HG03521 (cell line): ENCODE results near the gene TMEM204.

ENCODE experiments used
- ATAC-seq: cut with Tn5 transposase; IDR thresholded peaks from one replicate; pipeline ENCODE4 v1.9.1; 2021; ENCODE audit warnings: mild to moderate bottlenecking, moderate library complexity; ENCODE audit not compliant: unreplicated experiment

Gene TMEM204

DNA sequence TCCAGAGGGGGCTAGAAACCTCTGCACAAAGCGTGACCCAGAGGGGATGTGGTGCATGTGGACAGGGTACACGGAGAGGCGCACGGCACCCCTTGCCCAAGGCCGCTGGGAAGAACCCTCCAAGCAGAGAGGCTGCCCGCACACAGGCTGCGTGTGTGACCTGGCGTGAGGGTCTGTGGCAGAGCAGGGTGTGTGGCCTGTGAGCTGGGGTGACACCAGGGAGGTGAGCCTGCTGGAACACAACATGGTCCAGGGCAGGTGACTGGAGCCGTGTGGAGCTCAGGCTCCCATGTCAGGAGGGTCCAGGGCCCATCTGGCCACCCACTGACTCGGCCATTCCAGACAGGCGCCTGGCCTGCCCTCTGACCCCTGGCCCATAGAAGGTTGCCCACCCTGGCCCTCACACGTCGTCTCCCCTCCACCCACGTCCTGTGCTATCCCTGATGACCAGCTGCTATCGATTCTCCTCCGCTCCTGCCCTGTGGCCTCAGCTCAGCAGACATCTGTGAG, 14.8 kb upstream of the TMEM204 start:
- no peak for ATAC-seq

DNA sequence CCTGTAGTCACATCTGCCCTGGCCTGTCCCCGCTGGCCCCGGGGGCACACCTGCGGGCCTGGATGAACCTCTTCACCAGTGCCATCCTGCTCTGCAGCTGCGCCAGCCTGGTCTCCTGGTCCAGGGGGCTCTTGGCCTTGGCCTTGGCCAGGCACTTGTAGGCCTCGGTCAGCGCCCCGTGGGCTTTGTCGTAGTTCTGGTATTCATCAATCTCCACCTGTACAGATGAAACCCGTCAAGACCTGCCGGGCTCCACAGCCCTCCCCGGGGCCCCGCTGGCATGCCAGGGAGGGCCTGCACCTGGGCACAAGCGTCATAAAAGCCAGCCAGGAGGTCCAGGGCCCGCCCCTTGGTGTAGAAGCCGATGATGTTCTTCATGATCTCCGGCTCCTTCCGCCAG, 13.6 kb upstream of the TMEM204 start:
- ATAC-seq = no peak

DNA sequence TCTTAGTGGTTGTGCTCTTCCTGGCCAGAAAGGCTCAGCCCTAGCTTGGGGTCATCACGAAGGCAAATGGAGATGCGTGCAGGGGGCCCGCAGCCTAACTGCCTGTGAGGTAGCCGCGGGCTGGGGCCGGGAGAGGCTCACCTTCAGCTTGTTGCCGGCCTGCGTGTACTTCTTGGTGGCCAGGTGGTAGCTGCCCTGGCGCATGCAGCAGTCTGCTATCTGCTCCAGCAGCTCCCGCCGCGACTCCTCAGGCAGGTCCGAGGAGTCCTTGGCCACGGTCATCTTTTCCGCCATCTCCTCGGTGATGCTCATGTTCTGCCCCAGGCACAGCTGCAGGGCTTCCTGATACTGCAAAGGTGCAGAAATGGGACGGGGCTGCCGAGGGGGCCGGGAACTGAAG, 13.0 kb upstream of the TMEM204 start:
- ATAC-seq = no peak

DNA sequence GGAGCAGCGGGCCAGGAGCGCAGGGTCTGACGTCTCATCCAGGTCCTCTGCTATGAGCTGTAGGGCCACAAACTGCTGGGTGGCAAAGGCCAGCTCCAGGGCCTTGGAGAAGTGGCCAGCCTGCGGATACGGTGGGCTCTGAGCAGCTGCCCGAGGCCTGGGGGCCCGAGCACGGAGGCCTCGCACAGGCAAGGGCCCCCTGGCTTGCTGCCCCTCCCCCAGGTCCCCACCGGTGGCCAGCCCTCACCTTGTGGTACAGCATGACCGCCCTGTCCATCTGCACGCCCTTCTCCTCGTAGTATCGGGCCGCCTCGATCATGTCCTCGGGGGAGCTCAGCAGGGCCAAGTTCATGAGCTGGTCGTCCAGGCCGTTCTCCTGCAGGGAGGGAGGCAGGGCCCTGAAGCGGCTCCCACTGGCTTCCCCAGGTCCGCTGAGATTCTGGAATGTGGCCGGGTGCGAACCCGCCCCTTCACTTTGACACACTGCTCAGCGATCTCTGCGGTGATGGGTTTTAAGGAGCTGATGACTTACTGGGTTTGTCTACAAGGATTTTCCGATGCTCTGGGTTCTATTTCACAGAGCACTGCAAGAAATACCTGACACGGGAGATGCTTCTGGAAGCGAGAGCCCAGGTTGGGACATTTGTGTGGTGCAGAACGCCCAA, 9.8 kb upstream of the TMEM204 start:
- no peak for ATAC-seq

DNA sequence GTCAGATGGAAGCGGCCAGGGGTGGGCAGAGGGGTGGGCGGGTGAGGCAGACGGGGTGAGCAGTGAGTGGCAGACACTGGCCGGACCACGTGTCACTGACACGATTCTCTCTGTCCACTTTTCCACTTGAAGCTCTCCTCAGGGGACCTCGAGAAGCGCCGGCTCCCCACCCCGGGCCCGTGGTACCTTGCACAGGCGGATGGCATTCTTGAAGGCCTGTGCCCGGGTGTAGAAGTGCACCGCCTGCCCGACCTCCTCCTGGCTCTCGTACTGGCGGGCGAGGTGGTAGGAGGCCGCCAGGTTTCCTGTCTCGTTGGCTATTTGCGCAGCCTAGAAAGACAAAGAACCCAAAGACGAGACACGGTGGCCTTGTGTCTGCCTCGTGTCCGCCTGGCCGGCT, 9.1 kb upstream of the TMEM204 start:
- ATAC-seq = no peak

DNA sequence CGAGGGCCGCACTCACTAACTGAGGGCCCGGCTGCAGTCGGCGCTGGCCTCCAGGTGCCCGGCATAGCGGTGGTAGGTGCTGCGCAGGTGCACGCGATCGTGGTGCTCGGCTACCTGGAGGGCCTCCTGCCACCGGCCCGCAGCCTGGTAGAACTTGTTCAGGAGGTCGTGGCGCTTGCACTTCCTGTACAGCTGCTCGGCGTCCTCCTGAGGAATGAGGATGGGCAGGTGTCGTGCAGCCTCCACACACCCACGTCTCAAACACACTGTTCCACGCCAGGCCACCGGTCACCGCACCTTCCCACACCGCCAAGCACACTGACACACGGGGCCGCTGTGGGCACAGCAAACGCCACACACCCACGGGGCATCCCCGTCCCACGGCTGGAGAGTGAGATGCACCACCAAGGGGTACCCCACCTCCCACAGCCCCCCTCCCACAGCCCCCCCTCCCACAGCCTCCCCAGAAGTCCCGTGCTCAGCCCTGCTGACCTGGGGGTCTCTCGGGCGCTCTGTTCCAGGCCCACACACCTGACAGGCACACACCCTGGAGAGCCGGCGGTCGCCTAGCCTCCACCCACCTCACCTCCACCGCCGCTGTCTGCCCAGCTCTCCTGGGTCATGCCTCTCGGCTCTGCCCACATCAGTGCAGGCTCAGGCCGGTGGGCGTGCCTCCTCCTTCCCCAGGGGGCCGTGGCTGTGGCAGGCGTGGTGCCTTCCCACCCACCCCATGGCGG, 7.4 kb upstream of the TMEM204 start:
- no peak for ATAC-seq

DNA sequence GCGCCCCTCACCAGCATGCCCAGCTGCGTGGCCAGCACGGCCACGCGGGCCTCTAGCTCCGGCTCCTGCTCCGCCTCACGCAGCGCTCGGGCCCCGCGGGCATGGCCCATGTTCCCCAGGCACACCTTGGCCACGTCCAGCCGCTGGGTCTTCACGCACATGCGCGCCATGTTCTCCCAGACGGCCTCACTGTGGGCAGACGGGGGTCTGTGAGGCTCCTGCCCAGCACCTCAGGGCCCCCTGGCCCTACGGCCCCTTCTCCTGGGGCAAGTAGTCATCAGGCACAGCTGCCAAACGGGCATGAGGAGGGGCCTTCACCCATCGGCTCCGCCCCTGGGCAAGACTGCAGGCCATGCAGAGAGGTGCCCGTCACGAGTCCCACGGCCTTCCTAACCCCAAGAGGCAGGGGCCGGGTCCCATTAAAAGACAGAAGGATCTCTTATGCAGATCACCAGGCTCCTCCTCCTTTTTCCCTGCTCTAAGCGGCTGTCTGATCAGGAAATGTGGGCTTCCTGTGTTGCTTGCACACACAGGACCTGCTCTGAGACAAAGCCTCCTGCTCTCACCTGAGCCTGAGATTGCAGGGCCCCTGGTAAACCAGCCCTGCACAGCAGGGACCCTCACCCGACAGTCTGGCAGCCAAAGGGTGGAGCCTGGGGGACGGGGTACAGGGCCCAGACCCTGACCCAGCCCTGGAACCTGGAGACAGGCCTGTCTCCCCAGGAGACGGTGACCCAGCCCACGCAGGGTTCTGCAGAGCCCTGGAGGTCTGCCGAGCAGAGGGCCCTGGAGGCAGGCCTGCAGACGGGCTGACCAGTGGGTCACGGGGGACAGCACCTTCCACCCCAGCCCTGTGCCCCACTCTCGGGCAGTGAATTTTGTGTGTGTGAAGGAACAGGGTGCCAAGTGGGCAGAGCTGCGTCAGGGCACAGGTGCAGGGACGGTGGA, 6.6 kb upstream of the TMEM204 start:
- ATAC-seq = no peak

DNA sequence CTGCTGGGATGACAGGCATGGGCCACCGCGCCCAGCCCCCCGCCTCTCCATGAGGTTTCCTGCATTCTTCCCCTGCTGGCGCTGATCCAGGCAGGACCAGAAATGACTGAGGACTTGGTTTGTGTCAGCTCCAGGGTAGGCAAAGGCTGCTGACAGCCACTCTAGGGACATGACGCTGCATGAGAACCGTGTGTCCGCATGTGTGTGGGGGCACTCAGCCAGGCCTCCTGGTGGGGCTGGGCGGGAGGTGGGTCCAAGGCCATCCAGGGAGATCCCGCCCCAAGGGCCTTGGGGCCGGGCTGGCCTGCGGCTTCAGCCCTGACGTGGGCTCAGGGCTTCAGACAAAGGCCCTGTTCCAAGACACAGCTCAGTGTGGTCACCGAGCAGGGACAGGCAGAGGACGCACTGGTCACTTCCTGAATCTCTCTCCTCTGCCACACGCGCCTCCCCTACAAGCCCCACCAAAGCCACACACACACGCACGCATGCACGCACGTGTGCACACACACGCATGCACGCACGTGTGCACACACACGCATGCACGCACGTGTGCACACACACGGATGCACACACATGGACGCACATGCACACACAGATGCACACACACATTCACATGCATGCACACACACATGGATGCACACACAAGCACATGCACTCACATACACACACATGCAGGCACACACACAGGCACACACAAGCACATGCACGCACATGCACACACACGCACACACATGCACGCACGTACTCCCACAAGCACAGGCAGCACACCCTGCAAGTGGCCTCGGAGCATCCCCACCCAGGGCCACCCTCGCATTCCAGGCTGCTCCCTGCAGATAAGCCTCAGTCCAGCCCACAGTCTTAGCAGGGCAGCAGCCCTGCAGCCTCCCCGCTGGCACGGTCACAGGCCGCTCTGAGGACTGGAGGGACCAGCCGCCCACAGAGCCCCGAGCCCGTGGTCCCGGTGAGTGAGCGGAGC, 5.3 kb upstream of the TMEM204 start:
- ATAC-seq = no peak

DNA sequence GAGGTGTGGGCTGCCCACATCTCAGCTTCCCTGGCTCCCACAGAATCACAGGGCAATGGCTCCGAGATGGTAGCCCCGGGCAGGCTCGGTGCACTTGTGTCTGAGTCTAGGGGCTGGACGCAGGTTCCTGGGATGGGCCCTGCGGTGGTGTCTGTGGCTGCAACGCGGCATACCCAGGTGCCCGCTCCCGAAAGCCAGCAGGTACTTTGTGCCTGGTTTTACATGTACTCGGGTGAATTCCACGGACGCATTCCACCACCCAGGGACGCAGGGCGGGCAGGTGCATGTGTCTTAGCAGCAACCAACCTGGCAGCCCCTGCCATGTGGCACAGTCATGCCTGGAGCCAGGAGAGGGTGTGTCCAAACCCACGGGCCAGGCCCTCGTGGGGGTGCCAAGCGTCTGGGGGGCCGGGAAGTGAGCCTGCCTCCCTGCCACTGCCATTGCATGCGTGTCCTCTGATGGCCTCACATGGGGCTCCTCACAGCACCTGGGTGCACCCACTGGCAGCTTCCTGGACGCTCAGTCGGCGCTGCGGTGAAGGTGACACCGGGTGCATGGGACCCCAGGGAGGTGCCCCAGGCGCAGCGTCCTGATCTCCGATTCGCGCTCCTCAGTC, 4.4 kb upstream of the TMEM204 start:
- ATAC-seq = no peak

DNA sequence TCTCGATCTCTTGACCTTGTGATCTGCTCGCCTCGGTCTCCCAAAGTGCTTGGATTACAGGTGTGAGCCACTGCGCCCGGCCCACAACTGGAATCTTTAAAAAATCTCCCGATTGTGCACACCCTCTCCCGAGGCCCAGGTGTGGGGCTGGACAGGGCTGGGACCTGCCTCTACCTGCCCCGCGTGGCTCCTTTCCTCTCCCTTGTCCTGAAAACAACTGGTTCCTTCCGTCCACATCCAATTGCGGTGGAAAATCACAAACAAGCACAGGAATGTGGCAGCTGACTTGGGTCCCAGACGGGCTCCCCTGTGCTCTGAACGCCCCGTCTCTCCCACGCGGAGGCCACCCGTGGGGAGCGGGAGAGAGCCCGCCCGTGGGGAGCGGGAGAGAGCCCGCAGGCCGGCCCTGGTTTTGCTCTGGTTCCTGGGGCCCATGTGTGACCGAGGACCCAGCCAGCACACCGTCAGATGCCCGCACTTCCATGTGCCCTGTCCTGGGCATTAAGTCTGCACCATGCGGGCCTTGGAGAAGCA, 3.0 kb upstream of the TMEM204 start:
- ATAC-seq = no peak

DNA sequence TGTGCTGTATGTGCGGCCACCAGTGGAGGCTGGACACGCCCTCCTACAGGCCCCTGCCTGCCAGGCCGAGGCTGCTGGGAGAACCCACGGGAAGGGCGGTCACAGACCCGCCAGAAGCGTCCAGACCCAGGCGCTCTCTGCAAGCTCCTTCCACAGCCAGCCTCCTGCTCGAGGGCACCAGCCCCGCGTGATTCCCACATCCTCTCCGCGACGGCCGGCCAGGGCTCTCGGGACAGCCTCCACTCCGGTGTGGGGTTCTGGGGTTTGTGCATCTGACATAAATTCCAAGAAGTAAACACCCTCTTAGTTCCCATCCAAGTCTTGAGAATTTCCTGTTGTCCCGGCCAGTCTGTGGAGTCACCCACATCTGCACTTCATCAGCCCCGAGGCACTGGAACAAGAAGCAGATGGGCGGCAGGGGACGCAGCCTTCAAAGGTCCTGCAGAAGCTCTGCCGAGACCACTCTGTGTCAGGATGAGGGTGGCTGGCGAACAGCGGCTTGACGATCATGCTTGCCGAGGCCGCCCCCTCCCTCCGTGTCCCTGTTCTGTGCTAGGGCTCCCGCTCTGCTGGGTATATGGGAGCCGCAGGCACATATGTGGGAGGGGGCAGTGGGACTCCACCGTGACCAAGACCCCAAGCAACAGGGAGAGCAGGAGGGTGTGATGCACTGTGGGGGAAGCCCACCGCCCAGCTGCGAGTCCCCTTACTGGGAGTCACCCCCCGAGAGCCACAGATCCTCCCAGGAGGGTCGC, 2.4 kb upstream of the TMEM204 start:
- no peak for ATAC-seq

DNA sequence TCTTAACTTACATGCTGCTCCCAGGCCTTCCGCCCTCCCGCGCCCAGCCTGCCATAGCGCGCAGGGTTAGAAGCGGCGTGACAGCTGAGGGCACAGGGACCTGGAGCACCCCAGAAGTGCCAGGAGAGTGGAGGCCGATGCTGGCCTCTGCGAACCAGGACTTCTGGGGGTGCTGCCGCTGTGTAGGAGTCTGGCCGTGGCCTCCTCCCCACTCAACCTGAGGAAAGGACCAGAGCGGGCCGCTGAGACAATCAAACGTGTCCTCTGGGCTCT, 1.9 kb upstream of the TMEM204 start:
- no peak for ATAC-seq

DNA sequence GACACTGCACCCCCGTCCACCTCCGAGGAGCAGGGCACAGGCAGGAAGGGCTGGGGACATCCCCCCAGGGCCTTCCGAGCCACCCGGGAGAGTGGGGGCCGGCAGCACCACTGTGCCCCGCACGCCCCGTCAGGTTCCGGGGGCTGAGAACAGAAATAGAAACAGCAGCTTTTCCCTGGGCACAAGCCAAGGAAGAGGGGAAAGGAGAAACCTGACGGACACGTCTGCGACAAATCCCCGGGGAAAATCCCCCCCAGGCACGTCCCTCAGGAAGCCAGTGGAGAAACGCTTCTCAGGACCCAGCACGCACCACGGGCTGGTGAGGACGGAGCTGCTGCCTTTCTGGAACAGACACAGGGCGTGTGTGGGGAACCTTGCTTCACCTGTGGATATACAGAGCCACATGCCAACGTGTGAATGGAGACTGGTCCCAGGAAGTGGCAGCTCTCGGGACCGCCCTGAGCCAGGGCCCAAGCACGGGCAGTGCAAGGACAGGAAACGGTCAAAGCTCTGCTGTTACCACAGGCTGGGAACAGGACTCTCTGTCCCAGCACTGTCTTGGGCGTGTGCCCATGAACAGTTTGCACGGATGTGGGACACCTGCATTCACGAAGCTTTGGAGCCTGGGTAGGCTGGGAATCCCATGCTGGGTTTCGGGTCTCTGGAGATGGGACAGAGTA, 1.2 kb upstream of the TMEM204 start:
- no peak for ATAC-seq

DNA sequence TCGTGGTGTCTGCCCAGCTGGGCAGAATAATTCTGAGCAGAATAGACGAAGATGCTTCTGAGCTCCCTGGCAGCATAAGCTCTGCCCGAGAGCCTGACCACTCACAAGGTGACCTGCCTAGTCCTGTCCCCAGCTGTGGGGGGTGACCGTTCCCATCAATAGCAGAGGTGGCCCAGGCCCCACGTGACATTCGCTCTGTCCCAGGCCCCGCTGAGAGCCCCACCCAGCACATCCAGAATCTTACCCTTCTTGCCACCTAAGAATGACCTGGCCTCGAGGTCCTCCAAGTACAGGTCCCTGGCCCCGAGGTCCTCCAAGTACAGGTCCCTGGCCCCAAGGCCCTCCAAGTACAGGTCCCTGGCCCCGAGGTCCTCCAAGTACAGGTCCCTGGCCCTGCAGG, 695 bp upstream of the TMEM204 start:
- ATAC-seq = no peak

DNA sequence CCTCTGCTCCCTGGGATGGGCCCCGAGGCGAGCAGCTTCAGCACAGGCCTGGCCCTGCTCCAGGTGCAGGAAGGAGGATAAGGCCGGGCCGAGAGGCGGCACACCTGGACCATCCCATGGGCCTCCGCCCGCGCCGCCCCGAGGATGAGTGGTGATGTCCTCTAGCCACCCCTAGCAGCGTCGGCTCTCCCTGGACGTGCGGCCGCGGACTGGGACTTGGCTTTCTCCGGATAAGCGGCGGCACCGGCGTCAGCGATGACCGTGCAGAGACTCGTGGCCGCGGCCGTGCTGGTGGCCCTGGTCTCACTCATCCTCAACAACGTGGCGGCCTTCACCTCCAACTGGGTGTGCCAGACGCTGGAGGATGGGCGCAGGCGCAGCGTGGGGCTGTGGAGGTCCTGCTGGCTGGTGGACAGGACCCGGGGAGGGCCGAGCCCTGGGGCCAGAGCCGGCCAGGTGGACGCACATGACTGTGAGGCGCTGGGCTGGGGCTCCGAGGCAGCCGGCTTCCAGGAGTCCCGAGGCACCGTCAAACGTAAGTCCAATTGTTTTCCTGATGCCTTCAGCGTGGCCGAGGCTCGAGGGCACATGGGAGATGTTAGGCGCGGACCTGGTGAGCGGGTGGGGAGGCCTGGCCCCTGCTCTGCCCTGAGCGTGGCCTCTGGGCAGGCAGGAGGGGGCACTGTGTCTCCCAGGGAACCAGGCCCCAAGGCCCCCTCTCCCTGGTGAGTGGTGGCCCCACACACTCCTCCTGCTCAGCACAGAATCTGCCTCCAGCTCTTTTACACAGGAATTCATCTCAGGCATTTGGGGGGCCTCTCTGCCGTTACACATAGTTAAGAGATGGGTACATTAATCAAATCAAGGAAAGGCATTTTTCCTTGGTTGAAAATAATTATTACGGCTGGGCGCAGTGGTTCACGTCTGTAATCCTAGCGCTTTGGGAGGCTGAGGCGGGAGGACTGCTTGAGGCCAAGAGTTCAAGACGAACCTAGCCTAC, 855 bp downstream of the TMEM204 start:
- ATAC-seq = no peak

DNA sequence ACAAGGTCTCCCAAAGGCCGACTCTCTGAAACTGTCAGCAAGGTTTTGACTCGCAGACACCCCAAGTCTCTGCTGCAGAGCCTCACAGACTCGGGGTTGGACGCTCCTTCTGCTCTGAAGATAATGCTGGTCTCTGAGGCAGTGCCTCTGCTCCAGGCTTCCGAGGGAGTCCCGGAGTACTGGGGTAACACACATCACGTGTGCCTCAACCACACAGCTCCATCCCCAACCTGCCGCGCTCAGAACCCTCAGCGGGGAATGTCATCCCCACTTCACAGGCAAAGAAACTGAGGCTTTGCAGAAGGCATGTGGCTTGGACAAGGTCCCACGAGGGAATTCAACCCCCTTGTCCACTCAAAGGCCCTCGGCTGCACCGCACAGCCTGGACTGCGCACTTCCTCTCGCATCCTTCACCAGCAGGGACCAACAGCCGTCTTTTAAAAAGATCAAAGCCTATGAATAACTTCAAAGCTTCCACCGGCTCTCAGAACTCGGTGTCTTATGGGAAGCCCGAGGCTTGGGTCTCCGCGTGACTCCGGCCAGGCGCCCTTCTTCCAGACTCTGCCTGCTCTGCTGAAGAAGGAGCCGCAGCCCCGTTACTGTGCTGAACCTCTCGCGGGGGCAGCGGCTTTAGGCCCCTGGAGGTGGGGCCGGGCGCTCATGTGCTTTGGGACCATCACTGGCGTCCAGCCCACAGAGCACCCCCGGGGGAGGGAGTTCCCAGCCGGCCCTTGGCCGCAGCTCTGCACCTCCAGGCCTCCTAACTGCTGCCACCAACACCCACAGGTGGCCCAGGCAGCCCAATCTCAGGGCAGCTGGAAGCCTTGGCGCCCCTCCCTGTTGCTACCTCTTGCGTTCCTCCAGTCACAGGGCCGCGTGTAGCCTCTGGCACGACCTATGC, 2.2 kb downstream of the TMEM204 start:
- no peak for ATAC-seq
